H9 (cell line): Measurements from ENCODE around the gene RPS28. TPM values are rescaled to one million over a fixed set of nuclear protein-coding genes. Genes with fewer than 3 reads are reported as not detected.

Experiments
- DNase-seq: peaks from one replicate; pipeline ENCODE4 v3.0.0-alpha.2; 2017
- H2AFZ ChIP-seq: one replicate; pipeline ENCODE4 v1.6.1; 2013; ENCODE audit warnings: mild to moderate bottlenecking, low read length, control low read depth, moderate library complexity
- H2AK5ac ChIP-seq: 2 replicates; pipeline ENCODE4 v1.6.1; 2013; ENCODE audit warnings: low read length, control low read depth, mixed read lengths; ENCODE audit not compliant: insufficient read length
- H2BK120ac ChIP-seq: one replicate; pipeline ENCODE4 v1.6.1; 2013; ENCODE audit warnings: low read depth, mild to moderate bottlenecking, low read length, control low read depth, inconsistent platforms; ENCODE audit not compliant: poor library complexity, severe bottlenecking
- H2BK12ac ChIP-seq: 2 replicates; pipeline ENCODE4 v1.6.1; 2013; ENCODE audit warnings: low read length, control low read depth, mixed read lengths, low read depth; ENCODE audit not compliant: insufficient read length
- H2BK15ac ChIP-seq: 2 replicates; pipeline ENCODE4 v1.6.1; 2013; ENCODE audit warnings: low read depth, low read length, control low read depth
- H2BK20ac ChIP-seq: one replicate; pipeline ENCODE4 v1.6.1; 2013; ENCODE audit warnings: low read depth, mild to moderate bottlenecking, low read length, control low read depth, inconsistent platforms; ENCODE audit not compliant: poor library complexity, severe bottlenecking
- H2BK5ac ChIP-seq: 2 replicates; pipeline ENCODE4 v1.6.1; 2013; ENCODE audit warnings: low read length, control low read depth, mixed read lengths; ENCODE audit not compliant: insufficient read length
- H3K14ac ChIP-seq: 2 replicates; pipeline ENCODE4 v1.6.1; 2013; ENCODE audit warnings: low read length, control low read depth; ENCODE audit not compliant: insufficient read depth
- H3K18ac ChIP-seq: 2 replicates; pipeline ENCODE4 v1.6.1; 2013; ENCODE audit warnings: low read depth, mild to moderate bottlenecking, mixed read lengths, low read length, control low read depth; ENCODE audit not compliant: insufficient read length
- H3K23ac ChIP-seq: 2 replicates; pipeline ENCODE4 v1.6.1; 2013; ENCODE audit warnings: low read length, control low read depth, mixed read lengths, low read depth; ENCODE audit not compliant: insufficient read length
- H3K23me2 ChIP-seq: 2 replicates; pipeline ENCODE4 v1.6.1; 2013; ENCODE audit warnings: low read depth, mild to moderate bottlenecking, mixed read lengths, low read length, control low read depth; ENCODE audit not compliant: insufficient read length, poor library complexity, severe bottlenecking
- H3K27ac ChIP-seq: 2 replicates; pipeline ENCODE4 v1.5.1; 2013; ENCODE audit warnings: low read length, control low read depth, mixed read lengths, low read depth; ENCODE audit not compliant: insufficient read length
- H3K27me3 ChIP-seq: 2 replicates; pipeline ENCODE4 v1.6.1; 2013; ENCODE audit warnings: low read length, control low read depth, inconsistent platforms; ENCODE audit not compliant: insufficient read depth
- H3K4ac ChIP-seq: 2 replicates; pipeline ENCODE4 v1.6.1; 2013; ENCODE audit warnings: low read depth, mild to moderate bottlenecking, control low read depth, inconsistent platforms, low read length, moderate library complexity
- H3K4me1 ChIP-seq: 2 replicates; pipeline ENCODE4 v1.6.1; 2013; ENCODE audit warnings: low read length, control low read depth, inconsistent platforms; ENCODE audit not compliant: insufficient read depth
- H3K4me2 ChIP-seq: 2 replicates; pipeline ENCODE4 v1.6.1; 2013; ENCODE audit warnings: low read length, control low read depth, mixed read lengths; ENCODE audit not compliant: insufficient read length, insufficient read depth
- H3K56ac ChIP-seq: 2 replicates; pipeline ENCODE4 v1.6.1; 2013; ENCODE audit warnings: low read depth, mild to moderate bottlenecking, mixed read lengths, low read length, control low read depth; ENCODE audit not compliant: insufficient read length
- H3K79me1 ChIP-seq: 2 replicates; pipeline ENCODE4 v1.6.1; 2013; ENCODE audit warnings: low read depth, mild to moderate bottlenecking, moderate library complexity, low read length, control low read depth, inconsistent platforms; ENCODE audit not compliant: insufficient read depth, poor library complexity, severe bottlenecking
- H3K79me2 ChIP-seq: 2 replicates; pipeline ENCODE4 v1.6.1; 2013; ENCODE audit warnings: low read length, control low read depth, inconsistent platforms; ENCODE audit not compliant: insufficient read depth
- H3K9ac ChIP-seq: 2 replicates; pipeline ENCODE4 v1.6.1; 2013; ENCODE audit warnings: low read length, control low read depth, mixed read lengths; ENCODE audit not compliant: insufficient read length; ENCODE audit errors: extremely low read depth
- H3K9me3 ChIP-seq: one replicate; pipeline ENCODE4 v1.6.1; 2013; ENCODE audit warnings: low read depth, low read length, inconsistent platforms; ENCODE audit not compliant: control insufficient read depth
- H3T11ph ChIP-seq: one replicate; pipeline ENCODE4 v1.6.1; 2013; ENCODE audit warnings: mild to moderate bottlenecking, low read length, control low read depth, inconsistent platforms
- H4K20me1 ChIP-seq: one replicate; pipeline ENCODE4 v1.6.1; 2013; ENCODE audit not compliant: control insufficient read depth, insufficient read length, insufficient read depth
- H4K5ac ChIP-seq: 2 replicates; pipeline ENCODE4 v1.6.1; 2013; ENCODE audit warnings: low read depth, mild to moderate bottlenecking, mixed read lengths, low read length, control low read depth; ENCODE audit not compliant: insufficient read length
- H4K8ac ChIP-seq: replicated peaks from 2 replicates; pipeline ENCODE4 v1.6.1; 2013; ENCODE audit warnings: low read length, control low read depth, mixed read lengths, low read depth; ENCODE audit not compliant: insufficient read length
- H4K91ac ChIP-seq: 2 replicates; pipeline ENCODE4 v1.6.1; 2013; ENCODE audit warnings: low read depth, mild to moderate bottlenecking, moderate library complexity, mixed read lengths, low read length, control low read depth; ENCODE audit not compliant: insufficient read length
- H3K27ac Mint-ChIP-seq, 3 experiments: 2 replicates in 2 of 3; 3 replicates in 1 of 3; pipeline ENCODE4 v1.8.0; 2020 to 2021; ENCODE audit warnings: mixed read lengths in 3 of 3, mild to moderate bottlenecking in 1 of 3, moderate library complexity in 1 of 3
- H3K27me3 Mint-ChIP-seq: 2 replicates; pipeline ENCODE4 v1.8.0; 2021; ENCODE audit warnings: low read depth, mild to moderate bottlenecking, moderate library complexity, mixed read lengths
- H3K36me3 Mint-ChIP-seq, 3 experiments: 2 replicates in 2 of 3; 3 replicates in 1 of 3; pipeline ENCODE4 v1.8.0; 2020 to 2021; ENCODE audit warnings: low read depth in 3 of 3, mixed read lengths in 3 of 3; ENCODE audit not compliant: insufficient read depth in 1 of 3
- H3K4me1 Mint-ChIP-seq, 2 experiments: 2 replicates each; pipeline ENCODE4 v1.8.0; 2020; ENCODE audit warnings: mixed read lengths in 2 of 2
- H3K4me3 Mint-ChIP-seq, 2 experiments: 2 replicates in 1 of 2; 3 replicates in 1 of 2; pipeline ENCODE4 v1.8.0; 2020 to 2021; ENCODE audit warnings: mild to moderate bottlenecking in 2 of 2, mixed read lengths in 2 of 2, moderate library complexity in 1 of 2
- H3K9me3 Mint-ChIP-seq, 2 experiments: 2 replicates in 1 of 2; 3 replicates in 1 of 2; pipeline ENCODE4 v1.8.0; 2020; ENCODE audit warnings: mild to moderate bottlenecking in 2 of 2, mixed read lengths in 2 of 2, moderate library complexity in 1 of 2
- WGBS: extraction: QIAGEN DNeasy Blood & Tissue Kit; methylation state at CpG from one replicate; pipeline ENCODE4 v1.1.7; 2013; ENCODE audit warnings: missing lambda C conversion rate, low lambda C conversion rate, mixed read lengths; ENCODE audit not compliant: insufficient read length; ENCODE audit errors: extremely low coverage; 5-methylcytosine and 5-hydroxymethylcytosine counted together
- total RNA-seq: library from RNA; stranded (reverse); gene quantifications from 2 replicates; pipeline ENCODE4 v1.2.1, GENCODE V29; 2021
- TF ChIP-seq, protein P1 (sequence below): fragments of 200-600 bp; sonication (generic); conservative IDR thresholded peaks from 3 replicates; pipeline ENCODE4 v1.8.0; 2021; ENCODE audit warnings: antibody characterized with exemption, mild to moderate bottlenecking

RPS28 gene
- total RNA-seq, 1 experiment from 2014 or later = 1,885 TPM

DNA sequence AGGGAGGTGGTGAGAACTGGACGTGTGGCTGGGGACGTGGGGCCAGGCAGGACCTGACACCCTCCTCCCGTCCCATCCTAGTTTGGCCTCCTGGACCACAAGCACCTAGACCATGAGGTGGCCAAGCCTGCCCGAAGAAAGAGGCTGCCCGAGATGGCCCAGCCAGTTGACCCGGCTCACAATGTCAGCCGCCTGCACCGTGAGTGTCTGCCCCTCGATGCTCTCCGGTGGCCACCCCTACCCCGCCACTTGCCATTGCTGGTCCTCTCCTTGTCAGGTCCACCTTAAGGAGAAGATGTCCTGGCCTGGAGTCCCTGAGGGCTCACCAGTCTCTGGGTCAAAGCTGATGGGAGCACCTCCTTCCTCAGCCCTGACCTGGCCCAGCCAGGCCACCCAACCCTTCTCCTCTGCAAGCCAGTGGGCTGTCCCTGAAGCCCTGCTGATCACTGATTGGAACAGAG is 44.9 kb downstream of the RPS28 start:
- no peak overlapping the region for H3K4ac ChIP-seq
- WGBS = no CpG with 5 or more reads among the region's 11 CpGs
- H4K91ac ChIP-seq = no peak overlapping the region
- H4K8ac ChIP-seq = no peak overlapping the region
- H3K4me2 ChIP-seq = no peak overlapping the region
- no peak overlapping the region for H2BK12ac ChIP-seq
- Mint-ChIP-seq H3K36me3 (peaks cover 0 to 3% (median 0%) of the 10 kb centered on the region in 3 experiments; a peak in 3 of 7 replicates), H3K9me3 (no peaks in the 10 kb centered on the region), H3K27me3 (peaks cover 59% of the 10 kb centered on the region), H3K4me3 (no peak overlapping the region), H3K4me1 (peaks cover 25 to 28% of the 10 kb centered on the region in 2 experiments), H3K27ac (no peak overlapping the region)
- TF ChIP-seq, protein P1, sequence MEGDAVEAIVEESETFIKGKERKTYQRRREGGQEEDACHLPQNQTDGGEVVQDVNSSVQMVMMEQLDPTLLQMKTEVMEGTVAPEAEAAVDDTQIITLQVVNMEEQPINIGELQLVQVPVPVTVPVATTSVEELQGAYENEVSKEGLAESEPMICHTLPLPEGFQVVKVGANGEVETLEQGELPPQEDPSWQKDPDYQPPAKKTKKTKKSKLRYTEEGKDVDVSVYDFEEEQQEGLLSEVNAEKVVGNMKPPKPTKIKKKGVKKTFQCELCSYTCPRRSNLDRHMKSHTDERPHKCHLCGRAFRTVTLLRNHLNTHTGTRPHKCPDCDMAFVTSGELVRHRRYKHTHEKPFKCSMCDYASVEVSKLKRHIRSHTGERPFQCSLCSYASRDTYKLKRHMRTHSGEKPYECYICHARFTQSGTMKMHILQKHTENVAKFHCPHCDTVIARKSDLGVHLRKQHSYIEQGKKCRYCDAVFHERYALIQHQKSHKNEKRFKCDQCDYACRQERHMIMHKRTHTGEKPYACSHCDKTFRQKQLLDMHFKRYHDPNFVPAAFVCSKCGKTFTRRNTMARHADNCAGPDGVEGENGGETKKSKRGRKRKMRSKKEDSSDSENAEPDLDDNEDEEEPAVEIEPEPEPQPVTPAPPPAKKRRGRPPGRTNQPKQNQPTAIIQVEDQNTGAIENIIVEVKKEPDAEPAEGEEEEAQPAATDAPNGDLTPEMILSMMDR = no peak
- H3K56ac ChIP-seq = no peak overlapping the region
- H3K27ac ChIP-seq = no peak overlapping the region
- H3K23ac ChIP-seq = no peak overlapping the region
- no peaks in the 10 kb centered on the region; the same call in 1 of the 2 replicates for H3K27me3 ChIP-seq
- no peaks in the 10 kb centered on the region for H3K9me3 ChIP-seq
- no peak overlapping the region for H2BK20ac ChIP-seq
- H3K4me1 ChIP-seq = peaks cover 4% of the 10 kb centered on the region; the same call in 1 of the 2 replicates
- DNase-seq = no peak
- no peak overlapping the region for H3K9ac ChIP-seq
- no peak overlapping the region for H3T11ph ChIP-seq
- peaks cover 6% of the 10 kb centered on the region for H3K23me2 ChIP-seq
- H3K79me2 ChIP-seq = no peaks in the 10 kb centered on the region
- H4K5ac ChIP-seq = no peak overlapping the region
- no peak overlapping the region for H3K14ac ChIP-seq
- H2BK5ac ChIP-seq = no peak overlapping the region
- no peak overlapping the region for H2BK15ac ChIP-seq
- no peak overlapping the region for H2AFZ ChIP-seq
- no peaks in the 10 kb centered on the region for H4K20me1 ChIP-seq
- H2AK5ac ChIP-seq = no peak overlapping the region
- H3K79me1 ChIP-seq = no peaks in the 10 kb centered on the region
- no peak overlapping the region for H3K18ac ChIP-seq
- H2BK120ac ChIP-seq = no peak overlapping the region
